Suppressor macrophage treated with lipopolysaccharide for 1 hour (primary cell): Measurements from ENCODE around the gene RNF43.
"Not testable (repeated sequence)": the region's sequence is repeated elsewhere in the genome, so short reads cannot be mapped to it uniquely, and the experiment has no call there.

Source experiments
- DNase-seq, 3 donors: peaks; one replicate each; pipeline ENCODE4 v3.0.0-alpha.2; 2020 to 2022

RNF43 gene

DNA sequence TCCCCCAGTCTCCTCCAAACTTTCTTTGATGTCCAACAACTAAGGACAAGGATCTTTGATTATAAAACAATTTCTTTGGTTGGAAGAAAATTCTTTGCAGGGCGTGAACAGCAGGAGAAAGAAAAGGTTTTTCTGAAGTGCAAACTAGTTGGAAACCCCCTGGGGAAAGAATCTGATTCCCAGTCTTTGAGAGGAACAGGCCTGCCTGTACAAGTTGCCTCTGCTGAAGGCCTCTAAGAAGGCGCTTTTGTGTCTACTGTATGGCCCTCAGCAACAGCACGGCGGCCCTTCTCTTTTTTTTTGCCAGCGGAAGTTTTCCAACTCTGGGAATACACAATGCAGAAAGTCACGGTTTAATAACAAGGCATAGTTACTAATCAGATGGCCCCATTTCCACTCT, 14.0 kb downstream of the RNF43 start:
- DNase-seq: no peak

DNA sequence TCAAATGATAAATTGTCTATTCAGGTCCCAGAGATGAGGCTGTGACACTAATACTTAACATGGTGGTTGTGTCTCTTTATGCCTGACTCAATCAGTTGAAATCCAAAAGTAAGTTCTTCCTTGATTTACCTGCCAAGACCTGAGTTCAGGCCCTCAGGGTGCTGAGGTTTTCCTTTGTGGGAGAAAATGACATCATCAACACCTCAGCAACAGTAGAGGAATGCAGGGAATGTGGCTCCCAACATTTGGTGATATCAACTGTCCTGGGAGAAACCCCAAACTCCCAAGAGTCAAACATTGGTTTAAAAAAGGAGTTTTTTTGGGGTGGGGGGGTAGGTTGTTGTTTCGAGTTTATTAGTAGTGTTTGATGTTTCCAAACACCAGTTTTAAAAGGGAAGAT, 14.7 kb downstream of the RNF43 start:
- DNase-seq: no peak

GRCh38 chr17:58402047-58402446, 15.3 kb downstream of the RNF43 start:
- no peak for DNase-seq

DNA sequence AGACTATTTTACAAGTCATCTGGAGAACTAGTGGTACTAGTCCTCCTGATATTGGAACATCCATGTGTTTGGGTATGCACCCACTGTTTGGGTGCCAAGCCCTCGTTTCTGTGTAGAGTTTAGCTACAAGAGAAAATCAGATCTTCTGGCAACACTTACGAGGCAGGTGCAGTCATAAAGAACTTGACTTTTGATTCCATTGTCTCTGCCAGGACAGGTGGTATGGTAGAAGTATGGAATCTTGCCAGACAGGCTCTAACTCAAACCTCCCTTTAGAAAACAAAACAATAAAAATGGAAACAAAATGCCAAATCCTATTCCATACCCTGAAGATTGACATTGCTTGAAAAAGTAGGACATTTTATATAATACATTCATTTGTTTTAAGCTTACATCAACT, 16.0 kb downstream of the RNF43 start:
- DNase-seq: no peak

GRCh38 chr17:58400826-58401225, 16.5 kb downstream of the RNF43 start:
- no peak for DNase-seq

DNA sequence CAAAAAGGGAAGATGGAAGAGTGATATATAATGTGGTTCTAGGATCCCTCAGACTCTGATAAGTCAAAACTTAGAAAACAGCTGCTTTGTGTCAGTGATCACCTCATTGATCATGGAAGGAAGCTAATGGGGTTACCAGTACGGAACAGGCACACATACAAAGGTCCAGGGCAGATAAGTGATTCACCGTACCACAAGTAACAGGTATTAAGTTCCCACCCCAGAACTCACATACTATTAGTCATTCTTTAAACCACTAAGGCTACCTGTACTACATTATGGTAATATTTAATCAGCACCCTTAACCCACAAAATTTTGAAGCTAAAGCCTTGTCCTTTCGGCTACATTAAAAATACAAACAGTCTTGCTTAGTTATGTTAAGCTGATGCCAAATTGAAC, 17.4 kb downstream of the RNF43 start:
- DNase-seq: no peak

DNA sequence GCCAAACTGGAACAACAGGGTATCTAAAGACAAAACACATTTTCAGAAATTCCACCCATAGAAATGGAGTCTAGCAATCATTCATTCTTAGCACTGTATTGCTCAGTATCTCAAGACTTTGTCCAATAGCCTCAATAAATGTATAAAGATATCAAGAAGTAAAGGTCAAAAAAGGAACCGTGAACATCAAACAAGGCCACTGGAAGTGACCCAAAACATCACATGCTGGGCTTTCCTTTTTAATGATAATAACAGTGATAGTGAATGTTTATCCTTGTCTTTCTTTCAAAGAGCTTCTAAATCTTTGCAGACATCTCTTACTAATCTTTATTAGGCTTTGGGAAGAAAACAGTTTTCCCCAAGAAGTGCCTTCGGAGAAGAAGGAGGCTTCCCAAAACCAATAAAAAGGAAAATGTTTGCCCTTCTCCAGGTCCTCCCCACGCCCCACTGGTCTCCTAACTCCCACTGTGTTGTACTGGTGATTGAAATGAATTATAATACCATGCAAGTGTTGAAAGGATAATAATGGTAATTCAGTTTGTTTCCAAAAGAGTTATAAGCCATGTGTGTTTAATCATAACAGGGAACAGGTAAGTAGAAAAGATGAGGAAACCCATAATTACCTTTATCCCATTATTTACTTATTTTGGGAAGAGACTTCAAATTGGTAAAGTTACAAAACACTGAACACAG, 18.6 kb downstream of the RNF43 start:
- DNase-seq: no peak

DNA sequence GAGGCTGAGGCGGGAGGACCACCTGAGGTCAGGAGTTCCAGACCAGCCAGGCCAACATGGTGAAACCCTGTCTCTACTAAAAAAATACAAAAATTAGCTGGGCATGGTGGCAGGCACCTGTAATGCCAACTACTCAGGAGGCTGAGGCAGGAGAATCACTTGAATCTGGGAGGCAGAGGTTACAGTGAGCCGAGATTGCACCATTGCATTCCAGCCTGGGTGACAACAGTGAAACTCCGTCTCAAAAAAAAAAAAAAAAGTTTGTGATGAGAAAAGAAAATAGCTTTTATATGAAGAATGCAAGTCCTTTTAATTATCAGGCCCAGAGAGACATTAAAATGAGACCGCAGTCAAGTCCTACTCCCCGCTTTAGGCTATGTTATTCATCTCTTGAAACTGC, 19.9 kb downstream of the RNF43 start:
- DNase-seq: not testable (repeated sequence)

GRCh38 chr17:58396173-58396572, 21.2 kb downstream of the RNF43 start:
- DNase-seq: no peak

DNA sequence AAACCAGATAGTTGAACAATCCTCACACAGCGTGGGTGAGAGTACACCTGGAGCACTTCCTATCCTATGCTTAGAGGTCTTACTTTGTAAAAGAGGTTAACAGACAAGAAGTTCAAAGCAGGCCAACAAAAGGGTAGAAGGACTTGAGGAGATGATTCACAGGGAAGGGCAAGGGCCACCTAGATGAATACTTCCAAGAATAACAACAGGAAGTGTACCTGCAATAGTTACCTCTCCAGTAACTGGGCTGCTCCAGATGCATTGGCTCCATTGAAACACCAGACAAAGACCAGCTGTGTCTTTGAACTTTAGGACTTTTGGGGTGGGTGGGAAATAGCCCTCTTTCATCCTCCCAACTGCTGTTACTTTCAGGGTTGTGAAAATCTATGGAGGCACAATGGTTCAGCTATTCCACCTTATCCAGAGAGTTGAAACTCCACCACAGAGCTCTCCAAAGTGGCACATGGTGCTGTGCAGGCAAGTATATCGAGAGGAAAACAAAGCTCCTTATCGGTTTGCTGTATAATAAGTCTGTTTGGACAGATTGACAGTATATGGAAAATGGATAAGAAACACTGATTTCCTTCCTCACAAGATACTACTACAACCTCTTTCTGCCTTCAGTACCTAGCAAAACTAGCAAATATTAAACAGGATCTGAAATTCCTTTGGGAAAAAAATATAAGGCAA, 22.7 kb downstream of the RNF43 start:
- DNase-seq: no peak

- DNase-seq: no peak
Observed at GRCh38 chr17:58391302-58391984, 25.9 kb downstream of the RNF43 start.

DNA sequence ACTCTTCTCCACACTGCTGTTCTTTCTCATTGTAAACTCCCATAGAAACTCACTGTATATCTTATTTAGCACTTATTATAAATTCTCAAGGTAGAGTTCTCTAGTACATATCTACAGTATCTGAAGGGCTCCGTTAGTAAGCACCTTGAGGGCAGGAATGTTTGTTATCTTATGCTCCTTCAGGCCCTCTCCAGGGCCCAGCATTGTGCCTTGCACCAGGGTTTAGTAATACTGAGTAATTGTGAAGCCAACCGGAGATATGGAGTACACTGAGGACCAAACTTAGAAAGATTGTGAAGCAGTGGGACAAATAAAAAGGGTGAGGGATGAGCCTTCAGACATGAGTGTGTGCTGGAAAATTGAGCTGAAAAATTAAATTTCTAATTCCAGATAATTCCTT, 26.4 kb downstream of the RNF43 start:
- DNase-seq: no peak

DNA sequence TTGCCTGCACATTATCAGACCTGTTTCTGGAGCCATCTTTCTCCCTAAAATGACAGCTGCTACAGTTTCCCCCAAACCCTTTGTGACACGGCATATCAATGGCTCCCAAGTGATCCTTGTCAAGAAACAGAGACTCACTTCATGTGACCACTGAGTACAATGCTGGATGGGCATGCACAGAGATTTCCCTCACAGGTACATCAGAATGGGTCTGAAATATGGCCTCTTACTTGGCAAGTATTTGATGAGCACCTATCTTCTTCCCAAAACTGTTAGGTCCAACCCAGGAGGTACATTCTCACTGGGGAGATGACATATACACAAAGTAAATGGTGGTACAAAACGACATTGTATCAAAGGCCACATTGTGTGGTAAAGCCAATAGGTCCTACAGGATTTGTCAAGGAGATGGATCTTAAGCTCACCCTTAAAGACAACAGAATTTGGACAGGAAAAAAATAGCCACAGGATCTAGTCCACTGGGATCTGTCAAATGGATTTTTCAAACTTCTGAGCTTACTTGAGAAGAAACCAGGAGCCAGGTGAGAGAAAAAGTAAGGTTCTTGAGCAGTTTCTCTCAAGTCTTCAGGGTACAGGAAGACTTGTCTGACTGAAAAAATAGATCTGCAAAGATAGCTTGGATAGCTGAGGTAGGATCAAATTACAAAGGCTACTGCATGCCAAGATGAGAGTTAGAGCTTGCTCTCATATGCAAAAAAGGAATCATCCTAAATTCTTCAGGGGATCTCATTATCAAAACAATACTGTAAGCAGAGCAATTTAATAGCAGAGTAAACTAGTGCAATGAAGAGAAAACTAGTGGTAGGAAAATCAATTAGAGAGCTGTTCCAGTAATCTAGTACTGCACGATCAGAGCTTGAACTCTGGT, 28.8 kb downstream of the RNF43 start:
- DNase-seq: no peak

DNA sequence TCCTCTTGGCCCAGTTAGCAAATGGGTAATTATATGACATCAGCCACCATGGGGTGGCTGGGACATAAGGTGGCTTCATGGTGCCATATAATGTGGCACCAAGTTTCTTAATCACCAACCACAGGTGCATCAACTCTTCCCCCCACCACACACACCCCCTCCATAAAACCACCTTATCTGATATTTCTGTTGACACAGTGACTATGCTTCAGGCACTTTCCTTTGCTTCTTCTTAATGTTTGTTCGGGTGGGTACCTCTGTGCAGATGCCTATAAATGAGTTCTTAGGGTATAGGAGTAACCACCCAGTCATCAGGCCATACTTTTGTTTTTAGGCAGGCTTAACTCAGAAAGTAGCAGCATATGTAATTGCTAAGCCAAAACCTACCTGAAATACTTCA, 29.5 kb downstream of the RNF43 start:
- no peak for DNase-seq

DNA sequence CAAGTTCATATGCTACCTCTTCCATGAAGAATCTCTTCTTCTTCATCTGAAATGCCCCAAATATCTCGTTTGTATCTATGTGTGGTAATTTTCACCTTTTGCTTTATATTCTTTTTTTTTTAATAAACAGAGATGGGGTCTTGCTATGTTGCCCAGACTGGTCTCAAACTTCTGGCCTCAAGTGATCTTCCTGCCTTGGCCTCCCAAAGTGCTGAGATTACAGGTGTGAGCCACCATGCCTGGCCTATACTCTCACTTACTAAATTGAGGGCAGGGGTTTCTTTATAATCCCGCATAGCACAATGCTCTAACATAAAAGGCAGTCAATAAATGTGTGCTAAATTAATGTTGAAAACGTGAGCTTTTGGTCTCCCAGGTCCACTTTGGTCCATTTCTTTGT, 30.6 kb downstream of the RNF43 start:
- no peak for DNase-seq

DNA sequence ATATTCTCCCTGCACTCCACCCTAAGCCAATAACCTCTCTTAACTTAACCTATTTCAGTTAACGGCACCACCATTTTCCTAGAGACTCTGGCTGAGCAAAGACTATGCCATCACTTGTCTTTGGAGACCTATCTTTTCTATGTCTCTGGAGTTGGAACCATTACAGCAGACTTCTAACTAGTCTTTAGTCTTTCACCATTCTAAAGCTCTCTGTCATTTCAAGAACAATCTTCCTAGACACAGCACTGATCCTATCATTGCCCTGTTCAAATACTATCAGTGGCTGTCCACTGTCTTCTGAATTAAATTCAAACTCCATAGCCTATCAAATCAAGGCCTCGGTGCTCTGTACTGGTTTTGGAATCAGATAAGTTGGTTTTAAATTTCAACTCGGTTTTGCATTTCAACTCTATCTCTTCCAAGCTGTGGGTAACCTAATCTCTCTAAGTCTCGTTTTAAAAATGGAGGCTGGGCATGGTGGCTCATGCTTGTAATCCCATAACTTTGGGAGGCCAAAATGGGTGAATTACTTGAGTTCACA, 31.9 kb downstream of the RNF43 start:
- DNase-seq: no peak

- DNase-seq: peak; percentile 15 to 48 (median 44)
Observed at GRCh38 chr17:58384897-58385296, 32.4 kb downstream of the RNF43 start.

DNA sequence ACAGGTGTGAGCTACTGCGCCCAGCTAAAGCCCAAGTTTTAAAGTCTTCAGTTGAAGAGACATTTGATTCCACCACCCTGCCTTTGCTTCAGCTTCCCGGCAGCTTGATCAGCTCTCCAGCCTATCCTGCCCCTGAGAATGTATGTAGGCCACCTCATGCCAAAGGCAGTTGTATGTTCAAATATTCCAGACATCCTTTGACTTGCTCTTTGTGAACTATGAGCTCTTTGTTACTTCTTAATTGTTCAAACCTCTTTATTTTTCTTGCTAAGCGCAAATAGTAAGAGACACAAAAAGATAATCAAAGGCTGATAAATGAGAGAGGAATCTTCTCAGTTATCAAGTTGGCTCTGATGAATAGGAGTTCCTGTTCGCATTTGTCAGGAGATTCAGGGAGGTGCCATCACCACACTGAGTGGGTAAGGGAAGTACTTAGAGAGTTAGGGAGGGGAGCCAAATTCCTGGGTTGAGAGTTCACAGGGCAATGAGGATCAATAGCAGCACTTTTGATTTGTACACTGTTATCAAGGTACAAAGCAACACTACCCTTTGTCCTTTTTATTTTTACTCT, 33.4 kb downstream of the RNF43 start:
- peak; percentile 15 to 38 (median 36) for DNase-seq

DNA sequence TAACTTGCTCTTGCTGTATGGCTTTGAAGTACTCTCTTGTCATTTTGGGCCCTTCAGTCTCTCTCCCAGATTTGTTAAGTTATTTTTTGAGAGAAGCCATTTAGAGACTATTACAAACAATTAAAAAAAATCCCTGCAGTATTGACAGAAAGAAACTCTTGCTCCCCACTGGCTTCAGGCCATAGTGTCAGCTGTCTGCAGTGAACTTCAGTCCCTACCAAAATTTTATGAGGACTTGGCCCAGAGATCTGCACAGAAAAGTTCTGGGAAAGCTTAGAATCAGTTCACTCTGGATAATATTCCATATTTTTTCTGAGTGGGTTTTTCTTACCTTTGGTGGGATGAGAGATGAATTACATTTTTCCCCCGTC, 34.5 kb downstream of the RNF43 start:
- DNase-seq: no peak

DNA sequence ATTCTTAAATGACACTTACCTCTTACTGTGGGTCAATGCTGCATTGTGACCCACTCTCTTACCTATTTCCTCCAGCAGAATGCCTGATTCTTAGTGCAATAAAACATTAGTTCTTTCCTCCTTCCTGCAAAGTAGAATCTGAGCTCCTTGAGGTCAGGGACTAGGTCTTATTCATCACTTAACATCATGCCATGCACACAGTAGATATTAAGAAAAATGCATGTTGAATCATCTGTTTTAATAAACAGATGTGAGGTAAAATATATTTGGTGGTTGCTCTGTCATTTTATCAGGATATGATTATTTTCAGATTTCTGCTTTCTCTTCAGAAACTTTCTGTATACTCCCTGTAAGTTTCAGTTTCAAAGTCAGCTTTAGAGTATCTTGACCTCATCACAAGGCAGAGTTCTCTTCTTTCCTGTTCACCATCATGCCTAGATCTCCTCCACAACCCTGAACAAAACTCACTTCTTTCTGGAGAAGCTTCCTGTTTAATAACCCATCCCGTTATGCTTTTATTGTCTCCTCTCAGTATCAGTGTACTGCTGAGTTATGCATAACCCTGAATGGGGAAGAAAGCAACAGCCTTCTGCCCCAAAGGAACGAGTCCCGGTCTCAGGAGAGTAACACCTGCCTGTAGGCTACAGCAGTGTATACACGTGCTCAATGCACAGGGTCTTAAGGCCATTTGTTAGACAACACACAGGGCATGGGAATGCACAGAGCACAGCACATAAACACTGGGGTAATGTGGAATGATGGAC, 35.0 kb downstream of the RNF43 start:
- peak; percentile 7 to 50 (median 33) for DNase-seq

- DNase-seq: no peak
Observed at GRCh38 chr17:58381124-58382035, 36.0 kb downstream of the RNF43 start.
